ENCODE data around the gene POLK.

POLK gene

GRCh38 chr5:75511435-75512382 is at the start of gene POLK, which contains the start of gene CERT1:
Gene POLK, plus strand, starts transcription at chr5:75511891.
Gene CERT1, minus strand, starts transcription at chr5:75511629. Its CDS starts 422 bp downstream, at chr5:75511207.
- H3K4me3 ChIP-seq (ENCODE audit: low read depth, low read length) = peak within 1 kb of the TSS; percentile 70
- peak; percentile 98 for DNase-seq (ENCODE audit: low read depth)
- TF ChIP-seq POLR2A (IDR thresholded peaks at IDR 0.05; ENCODE audit: extremely low read depth, insufficient read length) (peak; percentile 68), MYC (IDR thresholded peaks at IDR 0.05; ENCODE audit: low read depth, low read length) (no peak; the same call in none of the 2 replicates)

DNA sequence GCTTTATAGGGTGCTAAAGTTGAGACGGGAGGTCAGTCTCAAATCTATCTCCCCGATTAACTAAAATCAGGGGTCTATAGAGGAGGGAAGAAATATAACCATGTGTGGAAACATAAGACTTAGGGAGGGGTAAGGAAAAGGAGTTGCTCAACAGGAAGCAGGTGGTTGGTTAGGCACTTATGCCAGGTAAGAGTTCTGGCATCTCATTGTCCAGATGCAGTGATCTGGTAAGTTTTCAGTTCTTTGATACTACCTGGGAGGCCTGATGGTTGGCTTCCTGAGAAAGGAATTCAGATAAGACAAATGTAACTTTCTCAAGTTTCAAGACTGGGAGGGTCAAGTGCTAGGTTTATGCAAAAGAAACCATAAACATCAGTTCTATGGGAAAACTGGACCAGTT is 48.0 kb upstream of the POLK start:
- peak; percentile 2 for DNase-seq (ENCODE audit: low read depth)
- H3K4me3 ChIP-seq (ENCODE audit: low read depth, low read length) = no peak overlapping the region
- TF ChIP-seq, protein P1, sequence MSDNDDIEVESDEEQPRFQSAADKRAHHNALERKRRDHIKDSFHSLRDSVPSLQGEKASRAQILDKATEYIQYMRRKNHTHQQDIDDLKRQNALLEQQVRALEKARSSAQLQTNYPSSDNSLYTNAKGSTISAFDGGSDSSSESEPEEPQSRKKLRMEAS (IDR thresholded peaks at IDR 0.05; ENCODE audit: low read depth, low read length) = no peak
- TF ChIP-seq MYC (IDR thresholded peaks at IDR 0.05; ENCODE audit: low read depth, low read length) (no peak), POLR2A (IDR thresholded peaks at IDR 0.05; ENCODE audit: extremely low read depth, insufficient read length) (no peak), CTCF (IDR thresholded peaks at IDR 0.05; ENCODE audit: low read depth, low read length) (no peak)

DNA sequence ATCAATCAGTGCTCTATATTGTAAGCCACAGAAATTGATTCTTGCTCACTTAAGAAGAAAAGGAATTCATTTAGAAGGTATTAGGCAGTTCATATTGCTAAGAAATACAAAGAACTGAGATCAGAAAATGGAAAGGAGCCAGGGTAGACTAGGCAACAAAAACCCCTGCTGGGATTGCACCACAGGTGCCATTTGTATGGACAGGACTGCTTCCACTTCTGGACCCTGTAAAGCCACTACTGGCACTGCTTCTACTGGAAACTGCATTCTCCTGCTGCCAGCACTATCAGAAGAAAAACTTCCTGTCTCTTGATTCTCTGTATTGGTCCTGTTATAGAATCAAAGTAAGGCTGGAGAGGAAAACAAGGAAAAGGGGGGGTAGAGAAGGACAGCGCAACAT is 46.2 kb upstream of the POLK start:
- no peak for TF ChIP-seq POLR2A (IDR thresholded peaks at IDR 0.05; ENCODE audit: extremely low read depth, insufficient read length)
- no peak for TF ChIP-seq MYC (IDR thresholded peaks at IDR 0.05; ENCODE audit: low read depth, low read length)
- TF ChIP-seq CTCF (IDR thresholded peaks at IDR 0.05; ENCODE audit: low read depth, low read length) = no peak
- TF ChIP-seq, protein P1 (IDR thresholded peaks at IDR 0.05; ENCODE audit: low read depth, low read length) = no peak
- peak; percentile 3 for DNase-seq (ENCODE audit: low read depth)
- H3K4me3 ChIP-seq (ENCODE audit: low read depth, low read length) = no peak overlapping the region

GRCh38 chr5:75466006-75466716 is 45.5 kb upstream of the POLK start:
- TF ChIP-seq CTCF (IDR thresholded peaks at IDR 0.05; ENCODE audit: low read depth, low read length) = no peak
- TF ChIP-seq MYC (IDR thresholded peaks at IDR 0.05; ENCODE audit: low read depth, low read length) = no peak
- TF ChIP-seq, protein P1 (IDR thresholded peaks at IDR 0.05; ENCODE audit: low read depth, low read length) = no peak
- no peak for TF ChIP-seq POLR2A (IDR thresholded peaks at IDR 0.05; ENCODE audit: extremely low read depth, insufficient read length)
- H3K4me3 ChIP-seq (ENCODE audit: low read depth, low read length) = no peak overlapping the region
- DNase-seq (ENCODE audit: low read depth) = no peak

DNA sequence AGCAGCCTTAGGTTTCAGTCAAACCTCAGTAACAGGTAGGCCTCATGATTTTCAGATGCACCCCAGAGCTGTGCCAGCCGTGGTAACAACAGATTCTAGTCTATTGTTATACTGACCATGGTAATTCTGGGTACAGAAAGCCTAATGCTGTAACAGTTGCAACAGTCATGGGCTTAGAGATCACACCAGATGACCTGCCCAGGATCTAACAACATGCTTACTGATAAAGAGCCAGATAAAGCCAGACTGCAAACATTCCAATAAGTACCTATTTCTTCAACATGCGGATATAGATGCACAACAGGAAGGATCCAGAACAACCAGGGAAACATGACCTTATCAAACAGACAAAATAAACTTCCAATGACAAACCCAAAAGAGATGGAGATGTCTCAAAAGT is 43.1 kb upstream of the POLK start:
- H3K4me3 ChIP-seq (ENCODE audit: low read depth, low read length) = no peak overlapping the region
- no peak for DNase-seq (ENCODE audit: low read depth)
- TF ChIP-seq MYC (IDR thresholded peaks at IDR 0.05; ENCODE audit: low read depth, low read length) (no peak), POLR2A (IDR thresholded peaks at IDR 0.05; ENCODE audit: extremely low read depth, insufficient read length) (no peak), CTCF (IDR thresholded peaks at IDR 0.05; ENCODE audit: low read depth, low read length) (no peak)
- TF ChIP-seq, protein P1 (IDR thresholded peaks at IDR 0.05; ENCODE audit: low read depth, low read length) = no peak

DNA sequence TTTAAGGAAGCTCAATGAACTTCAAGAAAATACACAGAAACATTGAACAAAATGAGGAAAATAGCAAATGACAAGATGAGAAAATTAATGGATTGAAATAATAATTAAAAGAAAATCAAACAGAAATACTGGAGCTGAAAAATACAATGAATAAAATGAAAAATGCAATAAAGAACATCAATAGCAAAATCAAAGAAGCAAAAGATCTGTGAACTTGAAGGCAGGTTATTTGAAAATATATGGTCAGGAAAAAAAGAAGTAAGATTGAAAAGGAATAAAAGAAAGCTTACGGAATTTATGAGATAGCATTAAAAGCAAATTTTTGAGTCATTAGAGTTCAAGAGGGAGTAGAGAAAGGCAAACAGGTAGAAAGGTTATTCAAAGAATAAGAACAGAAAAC is 42.7 kb upstream of the POLK start:
- no peak for DNase-seq (ENCODE audit: low read depth)
- TF ChIP-seq CTCF (IDR thresholded peaks at IDR 0.05; ENCODE audit: low read depth, low read length) (no peak), POLR2A (IDR thresholded peaks at IDR 0.05; ENCODE audit: extremely low read depth, insufficient read length) (no peak), MYC (IDR thresholded peaks at IDR 0.05; ENCODE audit: low read depth, low read length) (no peak)
- TF ChIP-seq, protein P1 (IDR thresholded peaks at IDR 0.05; ENCODE audit: low read depth, low read length) = no peak
- no peak overlapping the region for H3K4me3 ChIP-seq (ENCODE audit: low read depth, low read length)

Data from NB4 (cell line).